Measurements from ENCODE around the gene SKAP1. TPM values are rescaled to one million over a fixed set of nuclear protein-coding genes. Genes with fewer than 3 reads are reported as not detected.
A peak's percentile ranks its signal among the peaks of the same experiment; 100 is the strongest.

SKAP1 gene
- total and polyA plus RNA-seq, 2 experiments from 2014 or later = 0.27 TPM; not detected in 1

- TF ChIP-seq REST (IDR thresholded peaks at IDR 0.05; ENCODE audit: unreplicated experiment) (no peak), ZNF331 (CRISPR knock-in tag; IDR thresholded peaks at IDR 0.05; ENCODE audit: low read depth) (no peak), EZH2 (IDR thresholded peaks at IDR 0.05; ENCODE audit: low read depth, unreplicated experiment) (no peak)
Observed at GRCh38 chr17:48459070-48459844, 29.2 kb upstream of the SKAP1 start (continued).

- TF ChIP-seq, protein P1, sequence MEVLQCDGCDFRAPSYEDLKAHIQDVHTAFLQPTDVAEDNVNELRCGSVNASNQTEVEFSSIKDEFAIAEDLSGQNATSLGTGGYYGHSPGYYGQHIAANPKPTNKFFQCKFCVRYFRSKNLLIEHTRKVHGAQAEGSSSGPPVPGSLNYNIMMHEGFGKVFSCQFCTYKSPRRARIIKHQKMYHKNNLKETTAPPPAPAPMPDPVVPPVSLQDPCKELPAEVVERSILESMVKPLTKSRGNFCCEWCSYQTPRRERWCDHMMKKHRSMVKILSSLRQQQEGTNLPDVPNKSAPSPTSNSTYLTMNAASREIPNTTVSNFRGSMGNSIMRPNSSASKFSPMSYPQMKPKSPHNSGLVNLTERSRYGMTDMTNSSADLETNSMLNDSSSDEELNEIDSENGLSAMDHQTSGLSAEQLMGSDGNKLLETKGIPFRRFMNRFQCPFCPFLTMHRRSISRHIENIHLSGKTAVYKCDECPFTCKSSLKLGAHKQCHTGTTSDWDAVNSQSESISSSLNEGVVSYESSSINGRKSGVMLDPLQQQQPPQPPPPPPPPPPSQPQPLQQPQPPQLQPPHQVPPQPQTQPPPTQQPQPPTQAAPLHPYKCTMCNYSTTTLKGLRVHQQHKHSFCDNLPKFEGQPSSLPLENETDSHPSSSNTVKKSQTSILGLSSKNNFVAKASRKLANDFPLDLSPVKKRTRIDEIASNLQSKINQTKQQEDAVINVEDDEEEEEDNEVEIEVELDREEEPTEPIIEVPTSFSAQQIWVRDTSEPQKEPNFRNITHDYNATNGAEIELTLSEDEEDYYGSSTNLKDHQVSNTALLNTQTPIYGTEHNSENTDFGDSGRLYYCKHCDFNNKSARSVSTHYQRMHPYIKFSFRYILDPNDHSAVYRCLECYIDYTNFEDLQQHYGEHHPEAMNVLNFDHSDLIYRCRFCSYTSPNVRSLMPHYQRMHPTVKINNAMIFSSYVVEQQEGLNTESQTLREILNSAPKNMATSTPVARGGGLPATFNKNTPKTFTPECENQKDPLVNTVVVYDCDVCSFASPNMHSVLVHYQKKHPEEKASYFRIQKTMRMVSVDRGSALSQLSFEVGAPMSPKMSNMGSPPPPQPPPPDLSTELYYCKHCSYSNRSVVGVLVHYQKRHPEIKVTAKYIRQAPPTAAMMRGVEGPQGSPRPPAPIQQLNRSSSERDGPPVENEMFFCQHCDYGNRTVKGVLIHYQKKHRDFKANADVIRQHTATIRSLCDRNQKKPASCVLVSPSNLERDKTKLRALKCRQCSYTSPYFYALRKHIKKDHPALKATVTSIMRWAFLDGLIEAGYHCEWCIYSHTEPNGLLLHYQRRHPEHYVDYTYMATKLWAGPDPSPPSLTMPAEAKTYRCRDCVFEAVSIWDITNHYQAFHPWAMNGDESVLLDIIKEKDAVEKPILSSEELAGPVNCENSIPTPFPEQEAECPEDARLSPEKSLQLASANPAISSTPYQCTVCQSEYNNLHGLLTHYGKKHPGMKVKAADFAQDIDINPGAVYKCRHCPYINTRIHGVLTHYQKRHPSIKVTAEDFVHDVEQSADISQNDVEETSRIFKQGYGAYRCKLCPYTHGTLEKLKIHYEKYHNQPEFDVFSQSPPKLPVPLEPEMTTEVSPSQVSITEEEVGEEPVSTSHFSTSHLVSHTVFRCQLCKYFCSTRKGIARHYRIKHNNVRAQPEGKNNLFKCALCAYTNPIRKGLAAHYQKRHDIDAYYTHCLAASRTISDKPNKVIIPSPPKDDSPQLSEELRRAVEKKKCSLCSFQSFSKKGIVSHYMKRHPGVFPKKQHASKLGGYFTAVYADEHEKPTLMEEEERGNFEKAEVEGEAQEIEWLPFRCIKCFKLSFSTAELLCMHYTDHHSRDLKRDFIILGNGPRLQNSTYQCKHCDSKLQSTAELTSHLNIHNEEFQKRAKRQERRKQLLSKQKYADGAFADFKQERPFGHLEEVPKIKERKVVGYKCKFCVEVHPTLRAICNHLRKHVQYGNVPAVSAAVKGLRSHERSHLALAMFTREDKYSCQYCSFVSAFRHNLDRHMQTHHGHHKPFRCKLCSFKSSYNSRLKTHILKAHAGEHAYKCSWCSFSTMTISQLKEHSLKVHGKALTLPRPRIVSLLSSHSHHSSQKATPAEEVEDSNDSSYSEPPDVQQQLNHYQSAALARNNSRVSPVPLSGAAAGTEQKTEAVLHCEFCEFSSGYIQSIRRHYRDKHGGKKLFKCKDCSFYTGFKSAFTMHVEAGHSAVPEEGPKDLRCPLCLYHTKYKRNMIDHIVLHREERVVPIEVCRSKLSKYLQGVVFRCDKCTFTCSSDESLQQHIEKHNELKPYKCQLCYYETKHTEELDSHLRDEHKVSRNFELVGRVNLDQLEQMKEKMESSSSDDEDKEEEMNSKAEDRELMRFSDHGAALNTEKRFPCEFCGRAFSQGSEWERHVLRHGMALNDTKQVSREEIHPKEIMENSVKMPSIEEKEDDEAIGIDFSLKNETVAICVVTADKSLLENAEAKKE (CRISPR knock-in tag; IDR thresholded peaks at IDR 0.05) = no peak
- TF ChIP-seq, protein P2, sequence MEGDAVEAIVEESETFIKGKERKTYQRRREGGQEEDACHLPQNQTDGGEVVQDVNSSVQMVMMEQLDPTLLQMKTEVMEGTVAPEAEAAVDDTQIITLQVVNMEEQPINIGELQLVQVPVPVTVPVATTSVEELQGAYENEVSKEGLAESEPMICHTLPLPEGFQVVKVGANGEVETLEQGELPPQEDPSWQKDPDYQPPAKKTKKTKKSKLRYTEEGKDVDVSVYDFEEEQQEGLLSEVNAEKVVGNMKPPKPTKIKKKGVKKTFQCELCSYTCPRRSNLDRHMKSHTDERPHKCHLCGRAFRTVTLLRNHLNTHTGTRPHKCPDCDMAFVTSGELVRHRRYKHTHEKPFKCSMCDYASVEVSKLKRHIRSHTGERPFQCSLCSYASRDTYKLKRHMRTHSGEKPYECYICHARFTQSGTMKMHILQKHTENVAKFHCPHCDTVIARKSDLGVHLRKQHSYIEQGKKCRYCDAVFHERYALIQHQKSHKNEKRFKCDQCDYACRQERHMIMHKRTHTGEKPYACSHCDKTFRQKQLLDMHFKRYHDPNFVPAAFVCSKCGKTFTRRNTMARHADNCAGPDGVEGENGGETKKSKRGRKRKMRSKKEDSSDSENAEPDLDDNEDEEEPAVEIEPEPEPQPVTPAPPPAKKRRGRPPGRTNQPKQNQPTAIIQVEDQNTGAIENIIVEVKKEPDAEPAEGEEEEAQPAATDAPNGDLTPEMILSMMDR (conservative IDR thresholded peaks at IDR 0.05; ENCODE audit: low read depth in 2 of 2) = peak; percentile 94 to 97
Observed at GRCh38 chr17:48457080-48457836, 27.2 kb upstream of the SKAP1 start.

More at GRCh38 chr17:48457080-48457836, 27.2 kb upstream of the SKAP1 start:
- peak overlapping the region; percentile 76 for H3K4me2 ChIP-seq
- no peaks in the 10 kb centered on the region for H4K20me1 ChIP-seq (replicated peaks; ENCODE audit: insufficient read depth)
- H3K9me3 Mint-ChIP-seq = peaks cover 8% of the 10 kb centered on the region; the same call in 2 of the 3 replicates
- DNase-seq (ENCODE audit: low spot score) (peak; percentile 86), ATAC-seq (peak; percentile 96)
- no peaks in the 10 kb centered on the region for H3K9me2 ChIP-seq (ENCODE audit: insufficient read depth)
- H3K4me1 Mint-ChIP-seq = peaks cover 23% of the 10 kb centered on the region
- H3K79me2 ChIP-seq (replicated peaks; ENCODE audit: insufficient read depth) = no peaks in the 10 kb centered on the region
- H2AFZ ChIP-seq = peak overlapping the region; percentile 30; the same call in 1 of the 2 replicates
- H3K4me1 ChIP-seq (ENCODE audit: insufficient read depth) = peaks cover 29% of the 10 kb centered on the region
- peaks cover 18% of the 10 kb centered on the region for H3K27me3 Mint-ChIP-seq (ENCODE audit: insufficient read depth, low read depth, poor library complexity)
- H3K36me3 ChIP-seq (ENCODE audit: insufficient read depth) = no peaks in the 10 kb centered on the region
- H3K27me3 ChIP-seq (ENCODE audit: insufficient read depth) = peaks cover 17% of the 10 kb centered on the region
- no peaks in the 10 kb centered on the region for H3K36me3 Mint-ChIP-seq (ENCODE audit: low read depth)
- H3K4me3 Mint-ChIP-seq = peak overlapping the region; percentile 67
- no peaks in the 10 kb centered on the region for H3F3A ChIP-seq (replicated peaks; ENCODE audit: low read depth)
- H3K4me3 ChIP-seq = peak overlapping the region; percentile 53
- no peak overlapping the region for H3K27ac ChIP-seq (ENCODE audit: low read depth)
- H3K27ac Mint-ChIP-seq = no peak overlapping the region

Measured in GM23338 (cell line).